H1 (cell line): ENCODE measurements around the gene TPM1. TPM values are rescaled to one million over a fixed set of nuclear protein-coding genes. Genes with fewer than 3 reads are reported as not detected.

Source experiments
- CTCF ChIA-PET: fragments of 300-600 bp; sonication (Branson Sonifier 250); formaldehyde crosslinking; loops from one replicate; lab custom pipeline; 2021; ENCODE audit not compliant: partially characterized antibody; lab: Charles Lee
- POLR2A ChIA-PET: fragments of 300-600 bp; sonication (Branson Sonifier 250); formaldehyde crosslinking; loops from one replicate; lab custom pipeline; 2021; ENCODE audit warnings: inconsistent platforms; ENCODE audit not compliant: partially characterized antibody; lab: Charles Lee
- DNase-seq, 2 experiments: peaks; one replicate each; pipeline versions ENCODE4 v3.0.0 to v3.0.0-alpha.2; 2010 to 2022; ENCODE audit warnings: low spot score in 2 of 2, low read depth in 1 of 2, mixed read lengths in 1 of 2
- FAIRE-seq: peaks from 2 replicates; lab custom pipeline; 2011; peaks lifted over from hg19 to GRCh38; lab: Jason Lieb, UNC
- H2AFZ ChIP-seq: 2 replicates; pipeline ENCODE4 v1.8.1; 2012; ENCODE audit warnings: low read length, inconsistent platforms
- H2AK5ac ChIP-seq: 2 replicates; pipeline ENCODE4 v1.6.1; 2013; ENCODE audit warnings: low read depth, low read length
- H2BK120ac ChIP-seq: replicated peaks from 2 replicates; pipeline ENCODE3; 2013; ENCODE audit warnings: low read depth, low read length, inconsistent platforms
- H2BK12ac ChIP-seq: 2 replicates; pipeline ENCODE4 v1.6.1; 2013; ENCODE audit warnings: low read depth, low read length
- H2BK15ac ChIP-seq: 2 replicates; pipeline ENCODE4 v1.6.1; 2013; ENCODE audit warnings: low read length
- H2BK20ac ChIP-seq: 2 replicates; pipeline ENCODE4 v1.6.1; 2013; ENCODE audit warnings: low read length
- H2BK5ac ChIP-seq: 2 replicates; pipeline ENCODE4 v1.6.1; 2013; ENCODE audit warnings: low read depth, low read length
- H3K14ac ChIP-seq: 2 replicates; pipeline ENCODE4 v1.6.1; 2013; ENCODE audit warnings: inconsistent platforms; ENCODE audit not compliant: insufficient read length
- H3K18ac ChIP-seq: 2 replicates; pipeline ENCODE4 v1.6.1; 2013; ENCODE audit warnings: low read length; ENCODE audit errors: extremely low read depth
- H3K23ac ChIP-seq: 2 replicates; pipeline ENCODE4 v1.6.1; 2013; ENCODE audit warnings: inconsistent platforms; ENCODE audit not compliant: insufficient read length
- H3K23me2 ChIP-seq: 2 replicates; pipeline ENCODE4 v1.6.1; 2013; ENCODE audit warnings: low read depth, low read length
- H3K27ac ChIP-seq: 2 replicates; pipeline ENCODE4 v1.6.1; 2011; ENCODE audit warnings: low read depth, low read length, inconsistent platforms
- H3K27me3 ChIP-seq, 4 experiments: replicated peaks in 1 of 4; 1 replicate in 1 of 4; 2 replicates in 3 of 4; pipeline versions ENCODE4 v1.6.1 to v1.8.1; 2011 to 2013; ENCODE audit warnings: low read length in 3 of 4, mild to moderate bottlenecking in 3 of 4, inconsistent platforms in 2 of 4, mixed read lengths in 2 of 4, moderate library complexity in 1 of 4; ENCODE audit not compliant: control insufficient read depth in 3 of 4, insufficient read depth in 3 of 4; ENCODE audit errors: extremely low read depth in 1 of 4
- H3K36me3 ChIP-seq, 4 experiments: 2 replicates each; pipeline versions ENCODE4 v1.6.1 to v1.8.1; 2011 to 2013; ENCODE audit warnings: mild to moderate bottlenecking in 4 of 4, low read length in 3 of 4, moderate library complexity in 2 of 4, control low read depth in 1 of 4, inconsistent platforms in 1 of 4; ENCODE audit not compliant: insufficient read depth in 4 of 4, control insufficient read depth in 2 of 4
- H3K4ac ChIP-seq: replicated peaks from 2 replicates; pipeline ENCODE3; 2013; ENCODE audit warnings: low read length, low read depth, mixed read lengths, inconsistent platforms; ENCODE audit not compliant: insufficient read length
- H3K4me1 ChIP-seq, 4 experiments: replicated peaks in 1 of 4; 1 replicate in 1 of 4; 2 replicates in 3 of 4; pipeline versions ENCODE4 v1.6.1 to v1.8.1; 2011 to 2013; ENCODE audit warnings: low read length in 3 of 4, inconsistent platforms in 2 of 4, mixed read lengths in 1 of 4; ENCODE audit not compliant: insufficient read depth in 4 of 4, control insufficient read depth in 3 of 4
- H3K4me2 ChIP-seq, 2 experiments: 2 replicates each; pipeline versions ENCODE4 v1.6.1 to v1.8.1; 2011 to 2013; ENCODE audit warnings: low read depth in 2 of 2, low read length in 2 of 2, control low read depth in 1 of 2, inconsistent platforms in 1 of 2, mild to moderate bottlenecking in 1 of 2; ENCODE audit not compliant: insufficient read depth in 1 of 2
- H3K4me3 ChIP-seq, 4 experiments: fragments of 200-600, 300-600 bp in 1 of 4; sonication (generic), shearing (Covaris generic), sonication (Bioruptor Twin) in 1 of 4; 2 replicates each; pipeline versions ENCODE4 v1.5.1 to v1.8.1; 2011 to 2016; ENCODE audit warnings: low read length in 4 of 4, low read depth in 3 of 4, control low read depth in 2 of 4, inconsistent platforms in 2 of 4, mild to moderate bottlenecking in 2 of 4, mixed read lengths in 1 of 4, moderate library complexity in 1 of 4; ENCODE audit not compliant: insufficient read depth in 2 of 4; ENCODE audit errors: extremely low read depth in 1 of 4
- H3K56ac ChIP-seq: replicated peaks from 2 replicates; pipeline ENCODE3; 2013; ENCODE audit warnings: low read depth, mild to moderate bottlenecking, mixed read lengths, low read length, inconsistent platforms; ENCODE audit not compliant: insufficient read length
- H3K79me1 ChIP-seq: 2 replicates; pipeline ENCODE4 v1.6.1; 2013; ENCODE audit warnings: low read depth, low read length, control low read depth
- H3K79me2 ChIP-seq, 2 experiments: 2 replicates each; pipeline versions ENCODE4 v1.6.1 to v1.8.1; 2012 to 2013; ENCODE audit warnings: low read length in 2 of 2, mild to moderate bottlenecking in 2 of 2, inconsistent platforms in 1 of 2; ENCODE audit not compliant: insufficient read depth in 2 of 2, control insufficient read depth in 1 of 2
- H3K9ac ChIP-seq, 4 experiments: replicated peaks in 1 of 4; 1 replicate in 1 of 4; 2 replicates in 3 of 4; pipeline versions ENCODE4 v1.6.1 to v1.8.1; 2011 to 2013; ENCODE audit warnings: low read depth in 3 of 4, low read length in 3 of 4, control low read depth in 2 of 4, mild to moderate bottlenecking in 2 of 4, moderate library complexity in 2 of 4, inconsistent platforms in 1 of 4; ENCODE audit errors: extremely low read depth in 1 of 4
- H3K9me3 ChIP-seq, 2 experiments: 2 replicates each; pipeline versions ENCODE4 v1.6.1 to v1.8.1; 2012 to 2013; ENCODE audit warnings: mild to moderate bottlenecking in 2 of 2, moderate library complexity in 2 of 2, control low read depth in 1 of 2, inconsistent platforms in 1 of 2, low read depth in 1 of 2, low read length in 1 of 2, mixed read lengths in 1 of 2; ENCODE audit not compliant: insufficient read depth in 2 of 2
- H4K20me1 ChIP-seq, 2 experiments: replicated peaks in 1 of 2; 2 replicates each; pipeline versions ENCODE3 to v1.8.1; 2011 to 2013; ENCODE audit warnings: inconsistent platforms in 2 of 2, low read length in 2 of 2, mild to moderate bottlenecking in 1 of 2; ENCODE audit not compliant: insufficient read depth in 2 of 2, control insufficient read depth in 1 of 2
- H4K5ac ChIP-seq: 2 replicates; pipeline ENCODE4 v1.6.1; 2013; ENCODE audit warnings: low read length, low read depth, mixed read lengths, inconsistent platforms; ENCODE audit not compliant: insufficient read length
- H4K8ac ChIP-seq: 2 replicates; pipeline ENCODE4 v1.8.0; 2013; ENCODE audit warnings: mild to moderate bottlenecking, moderate library complexity, low read length, inconsistent platforms; ENCODE audit not compliant: insufficient read depth; ENCODE audit errors: extremely low read depth
- H4K91ac ChIP-seq: replicated peaks from 2 replicates; pipeline ENCODE3; 2013; ENCODE audit warnings: low read length, mixed read lengths, inconsistent platforms; ENCODE audit not compliant: insufficient read length
- ASH2L ChIP-seq: fragments of 200-600, 300-600 bp; sonication (generic); IDR thresholded peaks from one replicate; pipeline ENCODE4 v1.7.1; 2017; ENCODE audit warnings: low read length
- BCL11A ChIP-seq, 2 experiments: IDR thresholded peaks; one replicate each; pipeline ENCODE4 v1.6.1; 2011; ENCODE audit warnings: low read depth in 2 of 2, low read length in 2 of 2, mild to moderate bottlenecking in 2 of 2
- CEBPB ChIP-seq: IDR thresholded peaks from 2 replicates; pipeline ENCODE4 v1.6.1; 2012; ENCODE audit warnings: low read depth, low read length
- CHD1 ChIP-seq: IDR thresholded peaks from 2 replicates; pipeline ENCODE4 v1.6.1; 2012; ENCODE audit warnings: low read depth, low read length, improper control_type of control experiment
- EGR1 ChIP-seq: IDR thresholded peaks from 2 replicates; pipeline ENCODE4 v1.6.1; 2011; ENCODE audit warnings: low read depth, low read length, borderline replicate concordance
- HDAC2 ChIP-seq, 2 experiments: fragments of 300-600 bp in 1 of 2; sonication (generic) in 1 of 2; IDR thresholded peaks; 2 replicates each; pipeline ENCODE4 v1.6.1; 2011 to 2012; ENCODE audit warnings: low read depth in 2 of 2, low read length in 2 of 2, mild to moderate bottlenecking in 2 of 2, moderate library complexity in 2 of 2, borderline replicate concordance in 1 of 2, inconsistent platforms in 1 of 2
- KDM1A ChIP-seq: fragments of 200-600, 300-600 bp; sonication (generic); IDR thresholded peaks from 2 replicates; pipeline ENCODE4 v1.7.1; 2016; ENCODE audit warnings: mild to moderate bottlenecking, low read length, borderline replicate concordance
- KDM4A ChIP-seq: IDR thresholded peaks from one replicate; pipeline ENCODE4 v1.7.1; 2012; ENCODE audit warnings: low read depth, mild to moderate bottlenecking, moderate library complexity, low read length, inconsistent platforms; ENCODE audit not compliant: severe bottlenecking
- NANOG ChIP-seq: IDR thresholded peaks from 2 replicates; pipeline ENCODE4 v1.6.1; 2011; ENCODE audit warnings: low read length, low read depth, mild to moderate bottlenecking, inconsistent platforms; ENCODE audit not compliant: insufficient read depth, poor library complexity, severe bottlenecking
- NRF1 ChIP-seq: IDR thresholded peaks from 2 replicates; pipeline ENCODE4 v1.6.1; 2011; ENCODE audit warnings: mild to moderate bottlenecking, low read depth, low read length, improper control_type of control experiment
- POLR2A ChIP-seq, 2 experiments: IDR thresholded peaks; 1 replicate in 1 of 2; 2 replicates in 1 of 2; pipeline ENCODE4 v1.6.1; 2011; ENCODE audit warnings: low read depth in 2 of 2, low read length in 2 of 2, mild to moderate bottlenecking in 2 of 2; ENCODE audit errors: control extremely low read depth in 1 of 2
- SIX5 ChIP-seq: IDR thresholded peaks from 2 replicates; pipeline ENCODE4 v1.6.1; 2011; ENCODE audit warnings: mild to moderate bottlenecking, low read depth, low read length
- SP1 ChIP-seq: IDR thresholded peaks from 2 replicates; pipeline ENCODE4 v1.6.1; 2011; ENCODE audit warnings: low read depth, low read length
- WGBS, 2 experiments: shearing (Covaris generic) in 1 of 2; methylation state at CpG; one replicate each; pipeline versions ENCODE4 v1.1.6 to v1.1.7; 2013 to 2015; ENCODE audit warnings: low lambda C conversion rate in 2 of 2, mixed read lengths in 2 of 2, inconsistent platforms in 1 of 2, low coverage in 1 of 2, missing lambda C conversion rate in 1 of 2; ENCODE audit not compliant: insufficient replicate concordance in 2 of 2, insufficient coverage in 1 of 2, insufficient read length in 1 of 2; ENCODE audit errors: extremely low coverage in 1 of 2, missing lambda C conversion rate in 1 of 2; 5-methylcytosine and 5-hydroxymethylcytosine counted together
- polyA plus RNA-seq, 7 experiments: library from polyadenylated mRNA; depleted of rRNA in 3 of 7; stranded (reverse) in 5 of 7; unstranded in 2 of 7; fragments of >200 nt in 5 of 7; fragments of 200-250 nt in 2 of 7; gene quantifications; 1 replicate in 5 of 7; 2 replicates in 1 of 7; 4 replicates in 1 of 7; pipeline versions ENCODE4 v1.2.1 to v1.2.3, GENCODE V29; 2011 to 2013; ENCODE audit warnings: missing spikeins in 2 of 7, mixed read lengths in 2 of 7
- total RNA-seq: library from RNA; stranded (reverse); fragmentation: NEBNext Ultra II Directional; extraction: Animal tissue kit (Norgen Biotek cat#: 25700); gene quantifications from 2 replicates; pipeline ENCODE4 v1.2.1, GENCODE V29; 2021
- TF ChIP-seq, protein P1 (sequence below): IDR thresholded peaks from 2 replicates; pipeline ENCODE4 v1.6.1; 2012; ENCODE audit warnings: inconsistent platforms

TPM1 gene
- total and polyA plus RNA-seq, 2 of the 8 experiments (the other 6 are each of a cell fraction or from before 2014, with no cell fraction given) = 258 to 579 TPM

DNA sequence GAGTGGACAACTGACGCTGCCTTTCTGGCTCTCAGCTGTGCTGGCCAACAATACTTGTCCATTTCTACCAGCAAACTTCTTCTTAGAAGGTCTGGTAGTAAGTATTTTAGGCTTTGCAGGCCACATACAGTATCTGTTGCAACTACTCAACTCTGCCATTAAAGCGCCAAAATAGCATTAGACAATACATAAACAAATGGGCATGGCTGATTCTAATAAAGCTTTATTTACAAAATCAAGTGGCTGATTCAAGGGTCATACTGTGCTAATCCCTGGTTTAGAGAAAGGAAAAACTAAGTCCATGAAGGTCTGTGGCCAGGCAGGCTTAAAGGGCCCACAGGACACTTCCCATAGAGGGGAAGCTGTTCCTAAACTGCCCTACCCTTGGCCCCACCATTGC, 26.3 kb upstream of the TPM1 start:
- no peak overlapping the region for H2BK20ac ChIP-seq
- H3K27ac ChIP-seq = no peak overlapping the region
- no peak overlapping the region for H3K56ac ChIP-seq
- H2BK15ac ChIP-seq = no peak overlapping the region
- no peaks in the 10 kb centered on the region for H3K27me3 ChIP-seq
- no peak overlapping the region for H2BK12ac ChIP-seq
- H2BK120ac ChIP-seq = no peak overlapping the region
- TF ChIP-seq HDAC2 (IDR thresholded peaks at IDR 0.05; ENCODE audit: borderline replicate concordance in 1 of 2, low read depth in 2 of 2, low read length in 2 of 2) (no peak), BCL11A (IDR thresholded peaks at IDR 0.05; ENCODE audit: low read depth in 2 of 2, low read length in 2 of 2) (no peak), SIX5 (no peak), CEBPB (no peak), POLR2A (IDR thresholded peaks at IDR 0.05; ENCODE audit: control extremely low read depth in 1 of 2, low read depth in 2 of 2, low read length in 2 of 2) (no peak), ASH2L (no peak), NANOG (no peak), CHD1 (no peak), EGR1 (no peak), KDM1A (no peak), SP1 (no peak), KDM4A (no peak), NRF1 (no peak)
- TF ChIP-seq, protein P1, sequence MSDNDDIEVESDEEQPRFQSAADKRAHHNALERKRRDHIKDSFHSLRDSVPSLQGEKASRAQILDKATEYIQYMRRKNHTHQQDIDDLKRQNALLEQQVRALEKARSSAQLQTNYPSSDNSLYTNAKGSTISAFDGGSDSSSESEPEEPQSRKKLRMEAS = no peak
- POLR2A ChIA-PET = interaction anchor here (1.1 to 3.5 kb wide), 3 partner anchors 15 to 32 kb away, joined by 3 to 11 read pairs (median 7); no protein-coding TSS in a partner anchor
- no peaks in the 10 kb centered on the region for H3K23me2 ChIP-seq
- no peaks in the 10 kb centered on the region for H4K20me1 ChIP-seq
- H3K36me3 ChIP-seq = no peaks in the 10 kb centered on the region
- H4K8ac ChIP-seq = no peak overlapping the region
- no peak overlapping the region for H3K4me2 ChIP-seq
- H3K4ac ChIP-seq = no peak overlapping the region
- no peak overlapping the region for H3K14ac ChIP-seq
- H3K9ac ChIP-seq = no peak overlapping the region; a peak in 1 of 7 replicates
- CTCF ChIA-PET = interaction anchor here (0.7 to 2.5 kb wide), 5 partner anchors 11 to 259 kb away, joined by 3 to 8 read pairs (median 4); no protein-coding TSS in a partner anchor
- H3K4me1 ChIP-seq = peaks cover 0 to 7% (median 2%) of the 10 kb centered on the region in 4 experiments; a peak in 5 of 7 replicates
- WGBS, 2 experiments = 85% methylated on average over 2 of the region's 2 CpGs; no CpG with 5 or more reads in 1 of the 2 experiments
- H3K79me2 ChIP-seq = no peaks in the 10 kb centered on the region
- H3K9me3 ChIP-seq = peaks cover 5 to 7% of the 10 kb centered on the region in 2 experiments; a peak in 2 of 4 replicates
- DNase-seq = no peak
- H4K5ac ChIP-seq = no peak overlapping the region
- FAIRE-seq = no peak
- H2BK5ac ChIP-seq = no peak overlapping the region
- H3K79me1 ChIP-seq = no peaks in the 10 kb centered on the region
- H3K18ac ChIP-seq = no peak overlapping the region
- H4K91ac ChIP-seq = no peak overlapping the region
- no peak overlapping the region for H2AFZ ChIP-seq
- H3K4me3 ChIP-seq = no peak overlapping the region
- H2AK5ac ChIP-seq = no peak overlapping the region
- H3K23ac ChIP-seq = no peak overlapping the region
